ENCODE data around the gene FBXL19.

The FBXL19 gene

GRCh38 chr16:30990105-30990504 lies 66.7 kb downstream of the FBXL19 start:
- no peak for DNase-seq (ENCODE audit: extremely low spot score)
- ChIA-PET POLR2A (no interaction called here), CTCF (no interaction called here)
- TF ChIP-seq, protein P1, sequence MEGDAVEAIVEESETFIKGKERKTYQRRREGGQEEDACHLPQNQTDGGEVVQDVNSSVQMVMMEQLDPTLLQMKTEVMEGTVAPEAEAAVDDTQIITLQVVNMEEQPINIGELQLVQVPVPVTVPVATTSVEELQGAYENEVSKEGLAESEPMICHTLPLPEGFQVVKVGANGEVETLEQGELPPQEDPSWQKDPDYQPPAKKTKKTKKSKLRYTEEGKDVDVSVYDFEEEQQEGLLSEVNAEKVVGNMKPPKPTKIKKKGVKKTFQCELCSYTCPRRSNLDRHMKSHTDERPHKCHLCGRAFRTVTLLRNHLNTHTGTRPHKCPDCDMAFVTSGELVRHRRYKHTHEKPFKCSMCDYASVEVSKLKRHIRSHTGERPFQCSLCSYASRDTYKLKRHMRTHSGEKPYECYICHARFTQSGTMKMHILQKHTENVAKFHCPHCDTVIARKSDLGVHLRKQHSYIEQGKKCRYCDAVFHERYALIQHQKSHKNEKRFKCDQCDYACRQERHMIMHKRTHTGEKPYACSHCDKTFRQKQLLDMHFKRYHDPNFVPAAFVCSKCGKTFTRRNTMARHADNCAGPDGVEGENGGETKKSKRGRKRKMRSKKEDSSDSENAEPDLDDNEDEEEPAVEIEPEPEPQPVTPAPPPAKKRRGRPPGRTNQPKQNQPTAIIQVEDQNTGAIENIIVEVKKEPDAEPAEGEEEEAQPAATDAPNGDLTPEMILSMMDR (IDR thresholded peaks at IDR 0.05; ENCODE audit: control extremely low read depth, extremely low read depth, low read depth, missing control alignments): no peak

- POLR2A ChIA-PET: interaction anchor here (0.8 kb wide), 1 partner anchor 37 kb away, joined by 3 read pairs; no protein-coding TSS in a partner anchor
These were observed 67.7 kb downstream of the FBXL19 start for GRCh38 chr16:30991052-30991451.

DNA sequence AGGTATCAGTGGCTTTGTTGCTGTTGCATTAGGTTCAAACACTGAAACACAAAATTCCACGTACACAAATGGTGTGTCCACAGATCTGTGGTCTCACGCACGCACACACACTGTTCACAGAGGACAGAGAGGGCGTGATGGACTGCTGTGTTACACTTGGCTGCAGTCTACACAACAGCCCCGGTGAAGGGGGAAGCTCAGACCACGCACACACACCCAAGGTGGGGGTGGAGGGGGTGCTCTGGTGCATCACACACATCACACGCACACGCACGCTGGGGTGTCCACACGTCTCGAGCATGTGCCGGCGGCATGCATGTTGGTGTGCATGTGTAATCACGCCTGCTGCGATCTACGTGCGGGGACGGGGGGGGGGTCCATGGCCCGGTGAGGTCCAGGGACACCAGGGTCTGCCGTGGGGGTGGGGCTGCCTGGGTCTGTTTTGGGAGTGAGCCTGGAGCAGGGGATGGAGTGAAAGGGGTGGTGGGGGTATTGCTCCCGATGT lies 69.0 kb downstream of the FBXL19 start:
- ChIA-PET CTCF (interaction anchor here (3.9 kb wide), 1 partner anchor 7 kb away, joined by 25 read pairs; the partner anchor contains the start of gene HSD3B7), POLR2A (no interaction called here)
- no peak for DNase-seq (ENCODE audit: extremely low spot score)
- TF ChIP-seq, protein P1 (IDR thresholded peaks at IDR 0.05; ENCODE audit: control extremely low read depth, extremely low read depth, low read depth, missing control alignments): no peak

More at GRCh38 chr16:30991052-30991451, 67.7 kb downstream of the FBXL19 start:
- TF ChIP-seq, protein P1 (IDR thresholded peaks at IDR 0.05; ENCODE audit: control extremely low read depth, extremely low read depth, low read depth, missing control alignments): no peak
- DNase-seq (ENCODE audit: extremely low spot score): no peak
- CTCF ChIA-PET: no interaction called here

DNA sequence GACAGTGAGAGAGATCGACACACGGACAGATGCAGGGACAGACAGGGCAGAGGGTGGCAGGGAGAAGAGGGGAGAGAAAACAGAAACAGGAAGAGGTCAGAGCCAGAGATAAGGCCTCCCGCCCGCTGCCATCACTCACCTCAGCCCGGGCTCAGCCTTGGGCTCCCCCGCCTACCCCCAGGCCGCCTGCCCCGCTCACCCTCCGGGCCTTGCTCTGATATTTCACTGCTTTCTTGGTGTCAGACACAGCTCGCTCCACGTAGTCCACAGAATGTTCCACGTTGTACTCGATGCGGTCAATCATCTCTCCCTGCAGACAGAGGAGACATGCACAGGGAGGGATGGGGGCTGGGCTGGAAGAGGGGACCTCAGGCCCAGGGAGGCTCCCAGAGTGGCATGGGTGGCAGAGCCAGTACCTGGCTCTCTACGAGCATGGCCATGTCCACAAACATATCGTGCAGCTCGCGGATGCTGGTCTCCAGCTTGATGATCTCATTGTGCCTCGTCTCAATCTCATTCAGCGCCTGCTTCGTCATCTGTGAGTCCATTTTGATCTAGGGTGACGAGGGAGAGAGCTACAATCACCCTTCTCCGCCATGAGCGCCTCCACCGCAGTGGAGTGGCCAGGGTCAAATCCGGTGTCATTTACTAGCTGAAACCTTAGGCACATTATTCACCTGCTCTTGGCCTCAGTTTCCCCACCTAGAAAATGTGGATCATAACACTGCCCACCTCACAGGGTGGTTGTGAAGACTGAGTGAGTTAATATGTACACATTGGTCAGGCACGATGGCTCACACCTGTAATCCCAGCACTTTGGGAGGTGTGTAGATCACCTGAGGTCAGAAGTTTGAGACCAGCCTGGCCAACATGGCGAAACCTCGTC lies 69.8 kb downstream of the FBXL19 start:
- POLR2A ChIA-PET: no interaction called here

DNA sequence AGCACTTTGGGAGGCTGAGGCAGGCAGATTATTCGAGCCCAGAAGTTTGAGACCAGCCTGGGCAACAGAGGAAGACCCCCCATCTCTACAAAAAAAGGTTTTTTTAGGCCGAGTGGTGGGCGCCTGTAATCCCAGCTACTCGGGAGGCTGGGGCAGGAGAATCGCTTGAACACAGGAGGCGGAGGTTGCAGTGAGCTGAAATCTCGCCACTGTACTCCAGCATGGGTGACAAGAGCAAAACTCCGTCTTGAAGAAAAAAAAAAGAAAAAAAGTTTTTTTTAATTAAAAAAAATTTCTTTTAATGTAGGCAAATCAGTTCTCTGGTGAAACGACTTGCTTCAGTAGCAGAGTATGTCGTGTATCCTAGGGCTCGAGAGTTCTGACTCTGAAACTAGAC lies 72.6 kb downstream of the FBXL19 start:
- CTCF ChIA-PET: interaction anchor here (3.9 kb wide), 1 partner anchor 11 kb away, joined by 25 read pairs; the partner anchor contains the start of gene HSD3B7
- no peak for DNase-seq (ENCODE audit: extremely low spot score)
- TF ChIP-seq, protein P1 (IDR thresholded peaks at IDR 0.05; ENCODE audit: control extremely low read depth, extremely low read depth, low read depth, missing control alignments): no peak
- POLR2A ChIA-PET: no interaction called here

More for the DNA sequence above, 69.8 kb downstream of the FBXL19 start:
- no peak for DNase-seq (ENCODE audit: extremely low spot score)
- TF ChIP-seq, protein P1 (IDR thresholded peaks at IDR 0.05; ENCODE audit: control extremely low read depth, extremely low read depth, low read depth, missing control alignments): no peak
- CTCF ChIA-PET: interaction anchor here (1.1 to 3.9 kb wide), 4 partner anchors 8 to 875 kb away, joined by 3 to 25 read pairs (median 4); partner anchors contain the start of gene HSD3B7

GRCh38 chr16:30996324-30996984 lies 73.1 kb downstream of the FBXL19 start:
- TF ChIP-seq, protein P1 (IDR thresholded peaks at IDR 0.05; ENCODE audit: control extremely low read depth, extremely low read depth, low read depth, missing control alignments): no peak
- ChIA-PET CTCF (interaction anchor here (1.0 to 3.9 kb wide), 2 partner anchors 11 to 146 kb away, joined by 3 to 25 read pairs; partner anchors contain the start of gene HSD3B7), POLR2A (no interaction called here)
- no peak for DNase-seq (ENCODE audit: extremely low spot score)

All from GM10248 (cell line).